Measurements from ENCODE around the gene CHCHD6.

CHCHD6 gene

GRCh38 chr3:126967386-126967785 is 263.3 kb downstream of the CHCHD6 start:
- TF ChIP-seq, protein P1, sequence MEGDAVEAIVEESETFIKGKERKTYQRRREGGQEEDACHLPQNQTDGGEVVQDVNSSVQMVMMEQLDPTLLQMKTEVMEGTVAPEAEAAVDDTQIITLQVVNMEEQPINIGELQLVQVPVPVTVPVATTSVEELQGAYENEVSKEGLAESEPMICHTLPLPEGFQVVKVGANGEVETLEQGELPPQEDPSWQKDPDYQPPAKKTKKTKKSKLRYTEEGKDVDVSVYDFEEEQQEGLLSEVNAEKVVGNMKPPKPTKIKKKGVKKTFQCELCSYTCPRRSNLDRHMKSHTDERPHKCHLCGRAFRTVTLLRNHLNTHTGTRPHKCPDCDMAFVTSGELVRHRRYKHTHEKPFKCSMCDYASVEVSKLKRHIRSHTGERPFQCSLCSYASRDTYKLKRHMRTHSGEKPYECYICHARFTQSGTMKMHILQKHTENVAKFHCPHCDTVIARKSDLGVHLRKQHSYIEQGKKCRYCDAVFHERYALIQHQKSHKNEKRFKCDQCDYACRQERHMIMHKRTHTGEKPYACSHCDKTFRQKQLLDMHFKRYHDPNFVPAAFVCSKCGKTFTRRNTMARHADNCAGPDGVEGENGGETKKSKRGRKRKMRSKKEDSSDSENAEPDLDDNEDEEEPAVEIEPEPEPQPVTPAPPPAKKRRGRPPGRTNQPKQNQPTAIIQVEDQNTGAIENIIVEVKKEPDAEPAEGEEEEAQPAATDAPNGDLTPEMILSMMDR (conservative IDR thresholded peaks at IDR 0.05; ENCODE audit: control insufficient read depth, insufficient read depth, low read depth, low read length): no peak

GRCh38 chr3:126968391-126969390 is 264.7 kb downstream of the CHCHD6 start:
- no peak overlapping the region for H3K4me3 ChIP-seq (ENCODE audit: control insufficient read depth, low read depth, low read length)
- TF ChIP-seq, protein P1 (conservative IDR thresholded peaks at IDR 0.05; ENCODE audit: control insufficient read depth, insufficient read depth, low read depth, low read length): no peak
- DNase-seq (ENCODE audit: low read depth): peak; percentile 37

More at GRCh38 chr3:126967386-126967785, 263.3 kb downstream of the CHCHD6 start:
- H3K4me3 ChIP-seq (ENCODE audit: control insufficient read depth, low read depth, low read length): no peak overlapping the region
- no peak for DNase-seq (ENCODE audit: low read depth)

- peak; percentile 93 for DNase-seq (ENCODE audit: low read depth)
- TF ChIP-seq, protein P1 (conservative IDR thresholded peaks at IDR 0.05; ENCODE audit: control insufficient read depth, insufficient read depth, low read depth, low read length): no peak
- H3K4me3 ChIP-seq (ENCODE audit: control insufficient read depth, low read depth, low read length): no peak overlapping the region
Observed at GRCh38 chr3:126969586-126969985, 265.5 kb downstream of the CHCHD6 start.

DNA sequence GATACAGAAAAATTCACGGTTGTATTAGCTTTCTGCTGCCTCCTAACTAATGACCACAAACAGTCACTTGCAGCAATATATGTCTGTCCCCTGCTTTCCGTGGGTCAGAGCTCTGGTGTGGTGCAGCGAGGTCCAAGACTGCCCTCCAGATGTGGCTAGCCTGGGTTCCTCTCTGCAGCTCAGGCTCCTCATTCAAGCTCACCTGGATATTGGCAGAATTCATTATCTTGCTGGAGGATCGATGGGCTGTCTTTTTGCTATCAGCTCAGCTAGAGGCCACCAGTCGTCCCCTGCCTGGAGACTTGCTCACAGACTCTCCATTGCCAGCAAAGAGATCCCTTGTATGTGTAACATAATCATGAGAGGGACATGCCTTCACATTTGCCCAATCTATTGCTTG is 266.1 kb downstream of the CHCHD6 start:
- DNase-seq (ENCODE audit: low read depth): no peak
- TF ChIP-seq, protein P1 (conservative IDR thresholded peaks at IDR 0.05; ENCODE audit: control insufficient read depth, insufficient read depth, low read depth, low read length): no peak
- no peak overlapping the region for H3K4me3 ChIP-seq (ENCODE audit: control insufficient read depth, low read depth, low read length)

- H3K4me3 ChIP-seq (ENCODE audit: control insufficient read depth, low read depth, low read length): no peak overlapping the region
- no peak for DNase-seq (ENCODE audit: low read depth)
- TF ChIP-seq, protein P1 (conservative IDR thresholded peaks at IDR 0.05; ENCODE audit: control insufficient read depth, insufficient read depth, low read depth, low read length): no peak
Observed at GRCh38 chr3:126970921-126971320, 266.9 kb downstream of the CHCHD6 start.

GRCh38 chr3:126971891-126972351 is 267.9 kb downstream of the CHCHD6 start:
- peak; percentile 95 for DNase-seq (ENCODE audit: low read depth)
- no peak overlapping the region for H3K4me3 ChIP-seq (ENCODE audit: control insufficient read depth, low read depth, low read length)
- TF ChIP-seq, protein P1 (conservative IDR thresholded peaks at IDR 0.05; ENCODE audit: control insufficient read depth, insufficient read depth, low read depth, low read length): no peak
